Esophagus muscularis mucosa (tissue), 4 donors: Measurements from ENCODE around the gene RIPOR2. TPM values are rescaled to one million over a fixed set of nuclear protein-coding genes. Genes with fewer than 3 reads are reported as not detected.

Experiments used
- DNase-seq: peaks from one replicate; pipeline ENCODE4 v3.0.0-alpha.2; 2017; ENCODE audit errors: extremely low spot score
- H3K27ac ChIP-seq, 4 donors: fragments of 200-600 bp; sonication (generic); replicated peaks in 1 of 4; 1 replicate in 3 of 4; 2 replicates in 1 of 4; pipeline ENCODE4 v1.5.1; 2016 to 2019; ENCODE audit warnings: mild to moderate bottlenecking in 1 of 4
- H3K27me3 ChIP-seq, 4 donors: fragments of 200-600 bp; sonication (generic); one replicate each; pipeline versions ENCODE4 v1.5.1 to v1.6.0; 2016 to 2019
- H3K36me3 ChIP-seq, 4 donors: fragments of 200-600 bp; sonication (generic); one replicate each; pipeline ENCODE4 v1.5.1; 2016 to 2019
- H3K4me1 ChIP-seq, 4 donors: fragments of 200-600 bp; sonication (generic); one replicate each; pipeline ENCODE4 v1.5.1; 2016 to 2019
- H3K4me3 ChIP-seq, 4 donors: fragments of 200-600 bp; sonication (generic); 1 replicate in 2 of 4; 2 replicates in 2 of 4; pipeline ENCODE4 v1.5.1; 2016 to 2019; ENCODE audit warnings: mild to moderate bottlenecking in 4 of 4, moderate library complexity in 1 of 4
- H3K9me3 ChIP-seq, 4 donors: fragments of 200-600 bp; sonication (generic); 1 replicate in 3 of 4; 2 replicates in 1 of 4; pipeline ENCODE4 v1.5.1; 2016 to 2019
- EP300 ChIP-seq: sonication (generic); formaldehyde crosslinking; IDR thresholded peaks from one replicate; pipeline ENCODE4 v1.6.1; 2017; ENCODE audit warnings: antibody characterized with exemption
- POLR2A ChIP-seq: fragments of 450-650 bp; IDR thresholded peaks from one replicate; pipeline ENCODE4 v1.6.1; 2017; ENCODE audit warnings: antibody characterized with exemption, moderate library complexity, mild to moderate bottlenecking, low read depth
- POLR2AphosphoS5 ChIP-seq, 2 donors: sonication (generic); formaldehyde crosslinking; IDR thresholded peaks; one replicate each; pipeline ENCODE4 v1.6.1; 2017; ENCODE audit warnings: antibody characterized with exemption in 2 of 2
- WGBS: methylation state at CpG from one replicate; pipeline ENCODE4 v1.1.5; 2018; 5-methylcytosine and 5-hydroxymethylcytosine counted together
- intact Hi-C: fragments of 100-400 bp; cut with DNase I; formaldehyde crosslinking; loops from one replicate; pipeline ENCODE4 v1.15.1; 2023
- total RNA-seq, 4 donors: library from RNA; depleted of rRNA; stranded (reverse); fragments of >200 nt; gene quantifications; one replicate each; pipeline versions ENCODE4 v1.1.0 to v1.2.1, GENCODE V29; 2016
- TF ChIP-seq, protein P1 (sequence below), 3 experiments: fragments of 200-600 bp in 2 of 3; fragments of 450-650 bp in 1 of 3; sonication (generic) in 2 of 3; IDR thresholded peaks; one replicate each; pipeline ENCODE4 v1.5.1; 2017 to 2019; ENCODE audit warnings: antibody characterized with exemption in 3 of 3, mild to moderate bottlenecking in 2 of 3, moderate library complexity in 1 of 3

The RIPOR2 gene
- total RNA-seq, 4 donors from 2014 or later = 2.6 to 14.4 (median 5.1) TPM

DNA sequence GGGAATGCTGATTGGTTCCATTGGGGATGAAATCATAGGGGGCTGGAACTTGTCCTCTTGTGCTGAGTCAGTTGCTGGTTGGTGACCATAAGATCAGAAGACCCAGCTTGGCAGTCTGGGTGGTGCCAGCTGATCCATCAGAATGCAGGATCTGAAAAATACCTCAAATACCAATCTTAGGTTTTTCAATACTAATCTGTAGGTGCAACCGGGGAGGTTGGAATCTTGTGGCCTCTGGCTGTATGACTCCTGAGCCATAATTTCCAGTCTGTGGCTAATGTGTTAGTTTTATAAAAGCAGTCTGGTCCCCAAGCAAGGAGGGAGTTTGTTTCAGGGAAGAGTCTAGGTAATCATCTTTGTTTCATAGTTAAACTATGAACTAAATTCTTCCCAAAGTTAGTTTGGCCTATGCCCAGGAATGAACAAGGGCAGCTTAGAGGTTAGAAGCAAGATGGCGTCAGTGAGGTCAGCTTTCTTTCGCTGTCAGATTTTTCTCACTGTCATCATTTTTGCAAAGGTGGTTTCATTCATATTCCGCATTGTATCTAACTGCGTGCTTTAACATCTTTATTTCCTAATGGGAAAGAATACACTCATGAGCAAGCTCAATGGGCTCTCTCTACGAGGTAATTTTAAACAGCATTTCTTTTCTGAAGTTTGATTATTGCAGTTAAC, 139.0 kb downstream of the RIPOR2 start:
- no peaks in the 10 kb centered on the region for H3K36me3 ChIP-seq
- DNase-seq = no peak
- intact Hi-C loops = no loop called here
- no peak overlapping the region for H3K4me3 ChIP-seq
- 94% methylated on average over 6 of the region's 6 CpGs for whole genome bisulfite sequencing
- no peak overlapping the region for H3K27ac ChIP-seq
- peaks cover 0 to 9% (median 0%) of the 10 kb centered on the region in 4 donors for H3K4me1 ChIP-seq
- no peaks in the 10 kb centered on the region for H3K9me3 ChIP-seq
- no peaks in the 10 kb centered on the region for H3K27me3 ChIP-seq
- no peak for TF ChIP-seq EP300

DNA sequence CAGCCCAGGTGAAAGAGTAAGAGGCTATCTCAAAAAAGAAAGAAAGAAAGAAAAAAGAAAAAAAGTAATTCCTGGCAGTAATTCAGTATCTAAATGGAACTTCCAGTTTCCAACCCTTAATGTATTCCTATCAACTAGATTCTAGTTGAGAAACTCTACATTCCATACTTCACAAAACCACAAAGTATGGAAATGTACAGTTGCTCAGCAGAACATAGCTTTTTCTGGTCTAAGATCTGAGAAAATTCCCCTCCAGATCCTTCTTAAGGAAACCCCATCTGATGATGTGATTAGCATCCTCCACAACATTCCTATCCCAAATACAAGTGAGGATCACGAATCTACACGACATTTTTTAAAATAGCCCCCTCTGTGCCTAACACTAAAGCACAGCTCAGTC, 140.7 kb downstream of the RIPOR2 start:
- H3K4me1 ChIP-seq = peaks cover 0 to 9% (median 0%) of the 10 kb centered on the region in 4 donors
- intact Hi-C loops = no loop called here
- H3K27me3 ChIP-seq = no peaks in the 10 kb centered on the region
- TF ChIP-seq POLR2A (no peak), POLR2AphosphoS5 (IDR thresholded peaks at IDR 0.05) (no peak), EP300 (no peak)
- TF ChIP-seq, protein P1, sequence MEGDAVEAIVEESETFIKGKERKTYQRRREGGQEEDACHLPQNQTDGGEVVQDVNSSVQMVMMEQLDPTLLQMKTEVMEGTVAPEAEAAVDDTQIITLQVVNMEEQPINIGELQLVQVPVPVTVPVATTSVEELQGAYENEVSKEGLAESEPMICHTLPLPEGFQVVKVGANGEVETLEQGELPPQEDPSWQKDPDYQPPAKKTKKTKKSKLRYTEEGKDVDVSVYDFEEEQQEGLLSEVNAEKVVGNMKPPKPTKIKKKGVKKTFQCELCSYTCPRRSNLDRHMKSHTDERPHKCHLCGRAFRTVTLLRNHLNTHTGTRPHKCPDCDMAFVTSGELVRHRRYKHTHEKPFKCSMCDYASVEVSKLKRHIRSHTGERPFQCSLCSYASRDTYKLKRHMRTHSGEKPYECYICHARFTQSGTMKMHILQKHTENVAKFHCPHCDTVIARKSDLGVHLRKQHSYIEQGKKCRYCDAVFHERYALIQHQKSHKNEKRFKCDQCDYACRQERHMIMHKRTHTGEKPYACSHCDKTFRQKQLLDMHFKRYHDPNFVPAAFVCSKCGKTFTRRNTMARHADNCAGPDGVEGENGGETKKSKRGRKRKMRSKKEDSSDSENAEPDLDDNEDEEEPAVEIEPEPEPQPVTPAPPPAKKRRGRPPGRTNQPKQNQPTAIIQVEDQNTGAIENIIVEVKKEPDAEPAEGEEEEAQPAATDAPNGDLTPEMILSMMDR (IDR thresholded peaks at IDR 0.05) = no peak
- H3K27ac ChIP-seq = no peak overlapping the region
- no peaks in the 10 kb centered on the region for H3K36me3 ChIP-seq
- no peak for DNase-seq
- no peaks in the 10 kb centered on the region for H3K9me3 ChIP-seq
- WGBS = 95% methylated on average over 2 of the region's 2 CpGs
- H3K4me3 ChIP-seq = no peak overlapping the region

DNA sequence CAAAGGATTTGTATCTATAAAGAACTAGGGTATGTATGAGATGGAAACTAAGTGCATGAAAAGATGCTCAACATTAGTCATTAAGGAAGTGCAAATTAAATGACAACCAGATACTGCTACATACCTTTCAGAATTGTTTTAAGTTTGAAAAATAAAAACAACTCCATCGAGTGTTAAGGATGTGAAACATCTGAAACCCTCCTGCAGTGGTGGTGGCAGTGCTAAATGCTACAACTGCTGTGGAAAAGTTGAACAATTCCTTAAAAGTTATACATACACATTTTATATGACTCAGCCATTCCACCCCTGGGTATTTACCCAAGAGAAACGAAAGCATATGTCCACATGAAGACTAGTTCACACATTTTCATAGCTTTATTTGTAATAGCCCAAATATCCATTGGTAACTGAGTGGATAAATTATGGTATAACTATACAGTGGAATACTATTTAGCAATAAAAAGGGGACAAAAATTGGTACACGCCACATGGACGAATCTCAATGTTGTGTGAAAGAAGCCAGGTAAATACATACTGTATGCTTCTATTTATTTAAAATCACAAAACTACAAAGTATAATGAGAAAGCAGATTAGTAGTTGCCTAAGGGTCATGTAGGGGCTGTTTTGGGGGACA, 147.6 kb downstream of the RIPOR2 start:
- intact Hi-C loops = no loop called here
- H3K4me1 ChIP-seq = no peaks in the 10 kb centered on the region
- H3K9me3 ChIP-seq = no peaks in the 10 kb centered on the region
- no peaks in the 10 kb centered on the region for H3K27me3 ChIP-seq
- no peak overlapping the region for H3K27ac ChIP-seq
- no peak for DNase-seq
- H3K4me3 ChIP-seq = no peak overlapping the region
- no peak for TF ChIP-seq POLR2A
- no peak for TF ChIP-seq POLR2AphosphoS5 (IDR thresholded peaks at IDR 0.05)
- TF ChIP-seq EP300 = no peak
- TF ChIP-seq, protein P1 (IDR thresholded peaks at IDR 0.05) = no peak
- 97% methylated on average over 4 of the region's 4 CpGs for WGBS
- H3K36me3 ChIP-seq = peaks cover 8 to 40% (median 28%) of the 10 kb centered on the region in 4 donors

DNA sequence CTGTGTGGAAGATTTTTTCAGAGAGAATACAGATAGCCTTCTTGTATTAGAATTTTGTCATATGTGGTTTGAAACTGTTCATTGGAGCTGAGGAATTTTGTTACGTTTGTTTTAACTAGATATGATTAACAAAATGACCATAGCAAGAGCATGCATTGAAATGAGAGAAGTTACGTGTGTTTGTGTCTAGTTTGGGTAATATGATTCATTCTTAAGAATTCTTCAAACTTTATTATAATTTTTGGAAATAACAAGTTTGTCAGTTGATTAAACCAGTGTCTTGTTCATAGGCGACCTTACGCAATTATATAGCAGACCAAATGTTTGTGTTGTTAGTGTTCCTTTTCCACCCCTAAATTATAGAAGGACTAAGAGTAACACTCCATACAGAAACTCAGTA, 155.6 kb downstream of the RIPOR2 start:
- intact Hi-C loops = no loop called here
- no peak overlapping the region for H3K4me3 ChIP-seq
- TF ChIP-seq POLR2AphosphoS5 (IDR thresholded peaks at IDR 0.05) (no peak), EP300 (no peak), POLR2A (no peak)
- TF ChIP-seq, protein P1 (IDR thresholded peaks at IDR 0.05) = no peak
- H3K4me1 ChIP-seq = peaks cover 10 to 17% (median 12%) of the 10 kb centered on the region in 4 donors
- DNase-seq = no peak
- H3K27ac ChIP-seq = no peak overlapping the region
- WGBS = 92% methylated on average over 4 of the region's 4 CpGs
- peaks cover 7 to 31% (median 22%) of the 10 kb centered on the region in 4 donors for H3K36me3 ChIP-seq
- no peaks in the 10 kb centered on the region for H3K27me3 ChIP-seq
- no peaks in the 10 kb centered on the region for H3K9me3 ChIP-seq

DNA sequence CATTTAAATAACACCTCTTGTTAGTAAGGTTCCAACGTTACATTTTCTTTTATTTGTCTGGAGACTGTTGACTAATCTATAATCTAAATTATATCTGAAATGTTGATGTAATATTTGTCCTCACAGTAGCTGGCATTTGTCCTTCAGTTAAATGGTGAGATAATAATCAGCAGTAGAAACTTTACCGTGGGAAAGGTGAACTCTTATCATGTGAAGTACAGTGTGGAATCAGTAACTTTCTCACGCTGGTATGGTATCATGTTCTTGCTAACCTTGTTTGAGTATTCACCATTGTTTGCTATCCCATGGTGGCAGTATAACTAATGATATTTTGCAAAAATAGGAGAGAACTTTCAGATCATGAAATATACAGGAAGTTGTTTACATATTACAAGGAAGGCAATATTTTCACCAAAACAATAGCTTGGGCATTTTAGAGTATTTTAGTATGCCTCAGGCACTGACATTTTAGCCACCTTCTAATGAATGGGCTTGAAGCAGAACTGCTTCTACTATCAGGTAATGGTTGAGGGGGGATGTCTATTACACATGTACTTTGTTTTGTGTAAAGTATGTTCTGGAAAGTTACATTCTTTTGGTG, 156.2 kb downstream of the RIPOR2 start:
- no peaks in the 10 kb centered on the region for H3K9me3 ChIP-seq
- no peaks in the 10 kb centered on the region for H3K27me3 ChIP-seq
- TF ChIP-seq POLR2A = no peak
- H3K36me3 ChIP-seq = peaks cover 7 to 26% (median 16%) of the 10 kb centered on the region in 4 donors
- H3K4me3 ChIP-seq = no peak overlapping the region
- peaks cover 10 to 17% (median 12%) of the 10 kb centered on the region in 4 donors for H3K4me1 ChIP-seq
- intact Hi-C loops = no loop called here
- 82% methylated on average over 3 of the region's 3 CpGs for whole genome bisulfite sequencing
- H3K27ac ChIP-seq = no peak overlapping the region
- no peak for DNase-seq
